ENCODE results near the gene FDX2.

The FDX2 gene

GRCh38 chr19:10332965-10333757 is 17.3 kb upstream of the FDX2 start, which contains the start of gene RAVER1:
Gene RAVER1 (minus strand): TSS chr19:10333529. CDS start chr19:10333507, 22 bp downstream.
- DNase-seq: peak; percentile 98

- no peak for DNase-seq
These were observed 16.5 kb upstream of the FDX2 start for GRCh38 chr19:10332158-10332964.

DNA sequence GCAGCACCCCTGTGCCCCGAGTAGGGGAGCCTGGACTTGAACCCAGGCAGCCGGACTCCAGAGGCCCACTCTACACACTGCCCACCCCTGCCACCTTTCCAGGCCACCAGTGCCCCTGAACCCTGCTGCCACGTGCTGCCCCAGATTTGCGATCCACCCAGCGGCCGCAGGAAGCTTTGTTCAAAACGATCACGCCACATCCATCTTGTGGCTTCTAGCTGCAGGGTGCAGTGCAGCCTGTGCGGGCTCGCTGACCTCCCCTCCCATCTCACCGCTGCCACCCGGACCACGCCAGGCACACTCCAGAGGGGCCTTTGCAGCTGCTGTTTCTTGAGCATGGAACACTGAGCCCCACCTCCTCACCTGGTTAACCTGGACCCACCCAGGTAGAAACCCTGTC is 13.7 kb upstream of the FDX2 start:
- no peak for DNase-seq

- no peak for DNase-seq
These were observed 13.0 kb upstream of the FDX2 start for GRCh38 chr19:10328558-10329429.

DNA sequence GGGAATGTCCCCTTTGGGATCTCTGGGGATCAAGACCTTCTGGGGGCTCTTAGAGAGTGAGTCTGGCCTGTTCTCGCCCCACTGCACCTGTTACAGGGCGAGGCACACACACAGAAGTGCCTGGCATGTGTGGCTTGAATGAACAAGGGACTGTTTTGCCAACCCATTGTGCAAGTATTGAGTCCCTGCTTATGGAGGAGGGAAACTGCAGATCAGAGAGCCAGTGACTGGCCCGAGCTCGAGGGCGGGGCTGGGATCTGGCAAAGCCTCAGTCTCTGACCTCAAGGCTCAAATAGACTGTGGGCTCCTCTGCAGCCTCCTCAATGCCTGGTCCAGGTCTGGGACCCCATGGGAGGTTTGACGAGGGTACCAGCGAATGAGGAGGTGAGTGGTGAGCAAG is 12.0 kb upstream of the FDX2 start:
- no peak for DNase-seq

- DNase-seq: no peak
These were observed 9.9 kb upstream of the FDX2 start for GRCh38 chr19:10325732-10326131.

GRCh38 chr19:10321874-10322835 is 6.3 kb upstream of the FDX2 start:
- no peak for DNase-seq

- DNase-seq: no peak
These were observed 5.6 kb upstream of the FDX2 start for GRCh38 chr19:10321417-10321797.

DNA sequence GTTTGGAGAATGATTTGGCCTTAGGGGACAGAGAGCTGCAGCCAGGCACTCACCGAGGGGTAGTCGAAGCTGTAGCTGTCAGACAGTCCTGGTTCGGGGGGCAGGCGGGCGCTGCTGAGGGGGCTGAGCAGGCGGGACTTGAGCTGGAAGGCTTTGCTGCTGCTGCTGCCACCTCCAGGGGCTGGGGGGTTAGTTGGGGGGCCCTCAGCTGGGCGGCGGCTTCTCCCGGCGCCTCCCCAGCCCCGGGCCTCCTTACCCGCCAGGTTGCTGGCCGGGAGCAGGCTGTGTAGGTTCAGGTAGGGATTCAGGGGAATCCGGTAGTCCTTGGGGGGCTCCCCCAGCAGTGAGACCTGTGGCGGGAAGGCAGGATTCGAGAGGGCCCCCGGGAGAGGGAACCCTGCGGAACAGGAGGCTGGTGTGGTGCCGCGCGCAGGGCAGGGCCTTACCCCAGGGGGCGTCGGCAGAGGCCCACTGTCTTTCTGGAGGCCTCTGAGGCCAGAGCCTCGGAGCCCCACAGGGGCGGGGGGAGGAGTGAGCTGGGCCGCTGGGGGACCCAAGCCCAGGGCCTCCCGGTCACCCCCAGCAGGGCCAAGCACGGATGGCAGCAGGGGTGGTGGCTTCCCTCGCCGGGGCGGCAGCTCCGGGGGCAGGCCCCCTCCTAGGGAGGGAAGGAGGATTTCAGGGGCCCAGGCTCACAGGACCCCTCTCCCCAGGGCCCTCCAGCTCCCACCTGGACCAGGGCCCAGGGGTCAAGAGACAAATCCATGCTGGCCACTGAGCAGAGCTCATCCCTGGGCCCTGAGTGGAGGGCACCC is 5.0 kb upstream of the FDX2 start:
- no peak for DNase-seq

DNA sequence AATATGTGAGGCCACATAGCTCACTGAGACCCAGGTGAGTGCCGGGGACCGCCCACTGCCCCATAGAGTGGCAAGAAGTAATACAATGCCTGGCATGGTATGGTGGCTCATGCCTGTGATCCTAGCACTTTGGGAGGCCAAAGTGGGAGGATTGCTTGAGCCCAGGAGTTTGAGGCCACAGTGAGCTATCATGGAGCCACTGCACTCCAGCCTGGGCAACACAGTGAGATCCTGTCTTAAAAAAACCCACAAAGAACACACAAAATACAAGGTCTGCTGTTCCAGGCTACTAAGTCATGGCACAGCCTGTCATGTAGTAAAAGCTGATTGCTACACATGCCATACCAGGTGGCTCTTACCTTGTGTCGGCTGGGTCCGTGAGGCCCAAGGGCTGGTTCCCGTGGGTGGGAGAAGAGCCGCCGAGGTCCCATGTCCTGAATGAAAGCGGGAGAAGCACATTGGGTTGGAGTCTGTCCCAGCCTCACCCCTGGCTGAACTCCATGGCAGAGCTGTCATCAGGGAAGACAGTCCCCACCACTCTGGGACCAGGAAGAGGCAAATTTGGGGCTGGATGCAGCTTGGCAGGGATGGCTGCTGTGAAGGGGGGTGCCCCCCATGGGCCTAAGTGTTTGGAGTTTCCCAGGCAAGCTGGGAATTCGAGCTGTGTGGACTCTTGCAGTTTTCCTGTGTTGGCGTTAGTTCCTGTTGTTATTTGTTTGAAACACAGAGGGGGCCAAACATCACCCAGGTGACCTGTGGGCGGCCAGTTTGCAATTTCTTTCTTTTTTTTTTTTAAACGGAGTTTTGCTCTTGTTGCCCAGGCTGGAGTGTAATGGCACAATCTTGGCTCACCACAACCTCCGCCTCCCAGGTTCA is 3.2 kb upstream of the FDX2 start:
- DNase-seq: no peak

- no peak for DNase-seq
These were observed 2.1 kb upstream of the FDX2 start for GRCh38 chr19:10317857-10318462.

GRCh38 chr19:10317045-10317856 is 1.4 kb upstream of the FDX2 start:
- DNase-seq: no peak

GRCh38 chr19:10316229-10317044 is 622 bp upstream of the FDX2 start:
- no peak for DNase-seq

DNA sequence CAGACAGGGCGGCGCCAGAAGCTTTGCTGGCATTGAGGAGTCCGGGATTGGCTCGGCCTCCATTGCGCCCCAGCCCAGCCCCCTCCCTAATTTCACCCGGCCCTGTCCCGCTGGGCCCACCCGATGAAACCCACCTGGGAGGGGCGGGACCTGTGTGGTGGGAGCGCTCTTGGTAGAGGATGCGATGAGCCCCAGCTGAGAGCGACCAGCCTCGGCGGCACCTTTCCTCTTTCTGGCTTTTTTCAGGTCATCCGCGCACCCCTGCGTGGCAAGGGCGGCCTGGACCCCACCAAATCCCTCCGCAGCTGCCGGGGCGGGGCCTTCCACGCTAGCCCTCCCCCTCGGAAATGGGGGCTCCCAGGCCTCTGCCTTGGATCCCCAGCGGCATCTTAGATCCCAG is 6.4 kb downstream of the FDX2 start, which contains the start of gene ZGLP1:
ZGLP1 (minus strand) TSS at position 393 of the 400 bp plus-strand sequence.
- DNase-seq: no peak

DNA sequence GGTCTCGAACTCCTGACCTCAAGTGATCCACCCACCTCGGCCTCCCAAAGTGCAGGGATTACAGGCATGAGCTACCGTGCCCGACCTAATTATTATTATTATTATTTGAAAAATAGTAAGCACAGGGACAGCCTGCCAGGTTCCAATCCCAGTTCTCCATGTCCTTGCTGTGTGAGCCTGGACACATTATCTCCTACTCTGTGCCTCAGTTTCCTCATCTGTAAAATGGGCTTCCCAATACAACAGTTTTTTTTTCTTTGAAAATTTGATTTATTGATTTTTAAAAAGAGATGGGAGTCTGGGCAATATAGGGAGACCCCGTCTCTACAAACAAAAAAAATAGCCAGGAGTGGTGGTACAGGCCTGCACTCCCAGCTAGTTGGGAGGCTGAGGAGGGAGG is 9.5 kb downstream of the FDX2 start:
- DNase-seq: no peak

- peak; percentile 82 for DNase-seq
These were observed 10.5 kb downstream of the FDX2 start for GRCh38 chr19:10305139-10305806.

All from fibroblast of skin of right biceps (primary cell).